Endothelial cell of umbilical vein (primary cell): ENCODE data around the gene PLXNA4.

Experiments used
- CTCF ChIP-seq, 2 donors: IDR thresholded peaks; 1 replicate in 1 of 2; 2 replicates in 1 of 2; pipeline ENCODE4 v1.5.1; 2011; ENCODE audit warnings: low read length in 2 of 2, mild to moderate bottlenecking in 2 of 2, moderate library complexity in 2 of 2, control low read depth in 1 of 2, inconsistent platforms in 1 of 2, low read depth in 1 of 2; ENCODE audit not compliant: insufficient read depth in 1 of 2; ENCODE audit errors: extremely low read depth in 1 of 2
- EZH2 ChIP-seq: IDR thresholded peaks from 2 replicates; pipeline ENCODE4 v1.6.1; 2012; ENCODE audit warnings: borderline replicate concordance, low read depth, mild to moderate bottlenecking, moderate library complexity, low read length, inconsistent platforms; ENCODE audit not compliant: severe bottlenecking
- GATA2 ChIP-seq: IDR thresholded peaks from 2 replicates; pipeline ENCODE4 v1.7.0; 2011; ENCODE audit warnings: low read depth, mild to moderate bottlenecking, moderate library complexity, mixed read lengths, low read length; ENCODE audit not compliant: insufficient read length, insufficient read depth
- JUN ChIP-seq: IDR thresholded peaks from 2 replicates; pipeline ENCODE4 v1.6.1; 2011; ENCODE audit warnings: borderline replicate concordance, low read depth; ENCODE audit not compliant: insufficient read length, insufficient read depth
- MAX ChIP-seq: IDR thresholded peaks from 2 replicates; pipeline ENCODE4 v1.6.1; 2011; ENCODE audit not compliant: insufficient read depth, insufficient read length
- MYC ChIP-seq: IDR thresholded peaks from one replicate; pipeline ENCODE4 v1.6.1; 2011; ENCODE audit warnings: mild to moderate bottlenecking, low read depth, low read length
- POLR2A ChIP-seq: IDR thresholded peaks from 2 replicates; pipeline ENCODE4 v1.6.1; 2012; ENCODE audit warnings: low read depth, mild to moderate bottlenecking, control low read depth, low read length
- POLR2AphosphoS5 ChIP-seq: IDR thresholded peaks from 2 replicates; pipeline ENCODE4 v1.6.1; 2012; ENCODE audit warnings: low read depth, mild to moderate bottlenecking, control low read depth, low read length, moderate library complexity; ENCODE audit not compliant: insufficient read depth

DNA sequence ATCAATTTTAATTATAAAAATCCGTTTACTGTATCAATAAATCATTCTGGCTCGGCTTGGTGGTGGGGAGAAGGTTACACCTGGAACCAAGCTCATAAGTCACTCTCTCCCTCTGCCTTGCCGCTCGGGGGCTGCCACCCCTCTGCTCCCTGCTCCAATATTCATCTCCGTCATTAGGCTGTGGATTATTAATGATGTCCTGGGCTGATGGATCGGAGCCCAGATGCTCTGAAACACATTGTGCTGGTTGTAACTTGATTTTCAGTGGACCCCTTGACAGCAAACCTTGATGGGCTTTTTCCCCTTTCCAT is 314.2 kb downstream of the PLXNA4 start:
- TF ChIP-seq POLR2A (no peak), CTCF (IDR thresholded peaks at IDR 0.05; ENCODE audit: extremely low read depth in 1 of 2, insufficient read depth in 1 of 2, low read depth in 1 of 2, low read length in 2 of 2) (no peak), JUN (no peak), EZH2 (no peak), POLR2AphosphoS5 (no peak), MAX (no peak), GATA2 (no peak), MYC (no peak)
